Measurements from ENCODE around the gene TARBP1.
"Not testable (repeated sequence)": the region's sequence is repeated elsewhere in the genome, so short reads cannot be mapped to it uniquely, and the experiment has no call there.

TARBP1 gene

DNA sequence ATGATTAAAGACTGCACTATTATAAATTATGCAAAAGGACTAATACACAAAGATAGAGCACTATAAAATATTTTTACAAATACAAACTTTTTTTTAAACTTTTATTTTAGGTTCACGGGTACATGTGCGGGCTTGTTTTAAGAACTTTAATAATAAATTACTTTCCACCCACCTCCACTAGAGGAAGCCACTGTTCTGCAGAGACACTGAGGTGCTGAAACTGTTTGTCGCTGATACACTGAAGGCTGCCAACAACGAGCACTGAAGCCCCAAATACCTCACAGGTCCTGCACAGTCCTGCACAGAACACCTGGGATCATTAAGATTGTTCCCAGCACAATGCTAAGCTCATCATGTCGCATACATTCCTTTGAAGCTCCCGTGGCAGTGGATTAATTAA, 85.8 kb downstream of the TARBP1 start:
- TF ChIP-seq, protein P1, sequence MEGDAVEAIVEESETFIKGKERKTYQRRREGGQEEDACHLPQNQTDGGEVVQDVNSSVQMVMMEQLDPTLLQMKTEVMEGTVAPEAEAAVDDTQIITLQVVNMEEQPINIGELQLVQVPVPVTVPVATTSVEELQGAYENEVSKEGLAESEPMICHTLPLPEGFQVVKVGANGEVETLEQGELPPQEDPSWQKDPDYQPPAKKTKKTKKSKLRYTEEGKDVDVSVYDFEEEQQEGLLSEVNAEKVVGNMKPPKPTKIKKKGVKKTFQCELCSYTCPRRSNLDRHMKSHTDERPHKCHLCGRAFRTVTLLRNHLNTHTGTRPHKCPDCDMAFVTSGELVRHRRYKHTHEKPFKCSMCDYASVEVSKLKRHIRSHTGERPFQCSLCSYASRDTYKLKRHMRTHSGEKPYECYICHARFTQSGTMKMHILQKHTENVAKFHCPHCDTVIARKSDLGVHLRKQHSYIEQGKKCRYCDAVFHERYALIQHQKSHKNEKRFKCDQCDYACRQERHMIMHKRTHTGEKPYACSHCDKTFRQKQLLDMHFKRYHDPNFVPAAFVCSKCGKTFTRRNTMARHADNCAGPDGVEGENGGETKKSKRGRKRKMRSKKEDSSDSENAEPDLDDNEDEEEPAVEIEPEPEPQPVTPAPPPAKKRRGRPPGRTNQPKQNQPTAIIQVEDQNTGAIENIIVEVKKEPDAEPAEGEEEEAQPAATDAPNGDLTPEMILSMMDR (IDR thresholded peaks at IDR 0.05; ENCODE audit: low read depth, low read length): no peak
- in situ Hi-C loops (cut with HindIII; ENCODE audit: low sequenced_read_pairs): no loop called here
- no peak overlapping the region for H3K4me3 ChIP-seq (ENCODE audit: low read depth, low read length)
- no peak for DNase-seq (ENCODE audit: low read depth, low spot score)

DNA sequence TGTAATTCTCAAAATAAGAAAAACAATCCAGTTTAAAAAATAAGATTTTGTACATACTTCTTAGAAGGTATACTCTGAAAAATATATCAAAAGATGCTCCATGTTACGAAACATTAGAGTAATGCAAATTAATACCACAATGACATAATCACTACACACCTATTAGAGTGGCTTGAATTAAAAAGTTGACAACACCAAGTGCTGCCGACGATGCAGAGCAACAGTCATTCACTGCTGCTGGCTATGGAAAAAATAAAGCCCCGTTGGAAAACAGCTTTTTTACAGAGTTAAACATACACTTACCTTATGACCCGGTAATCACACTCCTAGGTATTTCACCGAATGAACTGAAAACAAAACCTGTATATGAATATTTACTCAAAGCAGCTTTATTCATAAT, 90.9 kb downstream of the TARBP1 start:
- TF ChIP-seq, protein P1 (IDR thresholded peaks at IDR 0.05; ENCODE audit: low read depth, low read length): no peak
- in situ Hi-C loops (cut with HindIII; ENCODE audit: low sequenced_read_pairs): no loop called here
- no peak for DNase-seq (ENCODE audit: low read depth, low spot score)
- H3K4me3 ChIP-seq (ENCODE audit: low read depth, low read length): no peak overlapping the region

DNA sequence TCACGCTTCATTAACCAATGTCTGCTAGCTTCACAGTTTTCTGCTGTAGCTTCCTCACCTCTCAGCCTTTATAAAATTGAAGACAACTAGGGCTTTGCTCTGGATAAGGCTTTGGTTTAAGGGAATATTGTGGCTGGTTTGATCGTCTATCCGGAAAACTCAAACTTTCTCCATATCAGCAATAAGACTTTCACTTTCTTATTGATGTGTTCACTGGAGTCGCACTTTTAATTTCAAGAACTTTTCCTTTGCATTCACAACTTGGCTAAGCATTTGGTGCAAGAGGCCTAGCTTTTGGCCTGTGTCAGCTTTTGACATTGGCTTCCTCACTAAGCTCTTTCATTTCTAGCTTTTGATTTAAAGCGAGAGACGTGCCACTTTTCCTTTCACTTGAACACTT, 92.9 kb downstream of the TARBP1 start:
- H3K4me3 ChIP-seq (ENCODE audit: low read depth, low read length): no peak overlapping the region

DNA sequence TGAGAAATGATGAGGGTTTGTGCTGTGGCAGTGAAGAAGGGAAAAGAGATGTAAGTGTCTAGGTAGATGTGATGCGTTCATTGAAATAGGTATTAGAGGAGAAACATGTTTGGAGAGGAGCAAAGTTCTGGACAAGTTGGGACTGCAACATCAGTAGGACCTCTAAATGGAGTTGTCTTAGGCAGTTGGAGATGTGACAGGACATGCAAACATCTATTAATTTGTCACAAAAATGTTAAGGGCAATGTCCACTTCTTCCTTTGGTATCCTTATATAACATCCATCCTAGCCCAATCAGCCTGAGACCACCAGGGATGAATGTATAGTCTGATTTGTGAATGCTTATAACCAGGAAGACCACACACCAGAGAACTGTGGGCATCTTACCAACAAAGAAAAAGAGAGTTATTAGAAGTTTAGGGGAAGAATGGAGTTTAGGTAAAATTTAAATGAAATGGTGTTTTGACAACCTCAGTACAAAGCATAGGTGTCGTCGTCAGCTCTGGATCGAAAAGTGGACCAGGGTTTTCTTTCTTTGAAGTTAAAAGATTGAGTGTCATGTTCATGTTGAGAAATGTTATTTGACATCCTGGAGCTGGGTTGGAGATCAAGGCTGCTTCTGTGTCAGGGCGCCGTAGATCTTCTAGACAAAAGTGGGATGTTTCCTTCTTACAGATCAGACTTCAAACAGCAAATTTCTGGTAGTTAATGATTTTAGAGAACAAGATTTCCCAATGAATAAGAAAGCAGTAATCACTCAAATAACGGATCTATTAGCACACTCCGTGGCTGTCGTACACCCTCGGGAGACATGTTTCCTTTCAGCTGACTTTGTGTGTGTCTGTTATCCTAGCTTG, 97.1 kb downstream of the TARBP1 start:
- TF ChIP-seq, protein P1 (IDR thresholded peaks at IDR 0.05; ENCODE audit: low read depth, low read length): no peak
- no peak overlapping the region for H3K4me3 ChIP-seq (ENCODE audit: low read depth, low read length)
- in situ Hi-C loops (cut with HindIII; ENCODE audit: low sequenced_read_pairs): no loop called here
- DNase-seq (ENCODE audit: low read depth, low spot score): no peak

More for the DNA sequence above, 92.9 kb downstream of the TARBP1 start:
- TF ChIP-seq, protein P1 (IDR thresholded peaks at IDR 0.05; ENCODE audit: low read depth, low read length): no peak
- no peak for DNase-seq (ENCODE audit: low read depth, low spot score)
- in situ Hi-C loops (cut with HindIII; ENCODE audit: low sequenced_read_pairs): no loop called here

DNA sequence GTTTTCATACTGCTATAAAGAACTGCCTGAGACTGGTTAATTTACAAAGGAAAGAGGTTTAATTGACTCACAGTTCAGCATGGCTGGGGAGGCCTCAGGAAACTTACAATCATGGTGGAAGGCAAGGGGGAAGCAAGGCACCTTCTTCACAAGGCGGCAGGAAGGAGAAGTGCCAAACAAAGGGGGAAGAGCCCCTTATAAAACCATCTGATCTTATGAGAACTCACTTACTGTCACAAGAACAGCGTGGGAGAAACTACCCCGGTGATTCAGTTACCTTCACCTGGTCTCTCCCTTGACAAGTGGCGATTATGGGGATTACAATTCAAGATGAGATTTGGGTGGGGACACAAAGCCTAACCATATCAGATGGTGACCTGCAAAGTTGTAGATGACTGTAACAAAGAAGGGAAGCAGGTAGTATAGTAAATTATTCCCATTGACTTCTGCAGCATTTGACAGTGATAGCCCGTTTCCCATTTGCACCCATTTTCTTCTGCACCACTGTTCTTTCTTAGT, 99.3 kb downstream of the TARBP1 start:
- H3K4me3 ChIP-seq (ENCODE audit: low read depth, low read length); DNase-seq (ENCODE audit: low read depth, low spot score); in situ Hi-C loops (cut with HindIII; ENCODE audit: low sequenced_read_pairs): not testable (repeated sequence)

DNA sequence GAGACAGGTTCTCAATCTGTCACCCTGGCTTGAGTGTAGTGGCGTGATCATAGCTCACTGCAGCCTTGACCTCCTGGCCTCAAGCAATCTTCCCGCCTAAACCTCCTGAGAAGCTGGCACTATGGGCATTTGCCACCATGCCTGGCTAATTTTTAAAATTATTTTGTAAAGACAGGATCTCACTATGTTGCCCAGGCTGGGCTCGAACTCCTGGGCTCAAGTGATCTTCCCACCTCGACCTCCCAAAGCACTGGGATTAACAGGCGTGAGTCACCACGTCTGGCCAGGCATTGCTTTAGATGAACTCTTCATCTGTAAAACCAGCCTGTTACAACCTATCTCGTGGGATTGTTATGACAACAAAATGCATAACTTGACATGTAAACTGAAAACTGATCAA, 103.3 kb downstream of the TARBP1 start:
- TF ChIP-seq, protein P1 (IDR thresholded peaks at IDR 0.05; ENCODE audit: low read depth, low read length): no peak

DNA sequence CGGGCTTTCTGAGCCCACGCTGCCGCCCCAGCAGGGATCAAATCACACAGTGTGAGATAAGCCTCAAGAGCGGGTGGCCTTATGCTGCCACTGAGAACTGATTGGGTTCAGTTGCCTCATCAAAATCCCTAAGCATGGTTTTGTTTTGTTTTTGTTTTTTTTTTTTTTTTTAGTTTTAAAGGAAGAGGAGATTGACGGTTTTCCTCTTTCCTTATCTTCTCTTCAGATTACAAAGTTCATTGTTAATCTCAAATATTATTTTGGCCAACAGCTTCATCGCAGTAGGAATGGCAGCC, 105.1 kb downstream of the TARBP1 start:
- in situ Hi-C loops (cut with HindIII; ENCODE audit: low sequenced_read_pairs): no loop called here
- DNase-seq (ENCODE audit: low read depth, low spot score): no peak
- peak overlapping the region; percentile 97 for H3K4me3 ChIP-seq (ENCODE audit: low read depth, low read length)
- TF ChIP-seq, protein P1 (IDR thresholded peaks at IDR 0.05; ENCODE audit: low read depth, low read length): no peak

More for the DNA sequence above, 103.3 kb downstream of the TARBP1 start:
- DNase-seq (ENCODE audit: low read depth, low spot score): no peak
- in situ Hi-C loops (cut with HindIII; ENCODE audit: low sequenced_read_pairs): no loop called here
- no peak overlapping the region for H3K4me3 ChIP-seq (ENCODE audit: low read depth, low read length)

Measured in astrocyte of the spinal cord (primary cell).